ENCODE data around the gene MYCBP2. TPM values are rescaled to one million over a fixed set of nuclear protein-coding genes. Genes with fewer than 3 reads are reported as not detected.

MYCBP2 gene
- total RNA-seq, 6 experiments from 2014 or later = 52.7 to 66.3 (median 54.9) TPM

DNA sequence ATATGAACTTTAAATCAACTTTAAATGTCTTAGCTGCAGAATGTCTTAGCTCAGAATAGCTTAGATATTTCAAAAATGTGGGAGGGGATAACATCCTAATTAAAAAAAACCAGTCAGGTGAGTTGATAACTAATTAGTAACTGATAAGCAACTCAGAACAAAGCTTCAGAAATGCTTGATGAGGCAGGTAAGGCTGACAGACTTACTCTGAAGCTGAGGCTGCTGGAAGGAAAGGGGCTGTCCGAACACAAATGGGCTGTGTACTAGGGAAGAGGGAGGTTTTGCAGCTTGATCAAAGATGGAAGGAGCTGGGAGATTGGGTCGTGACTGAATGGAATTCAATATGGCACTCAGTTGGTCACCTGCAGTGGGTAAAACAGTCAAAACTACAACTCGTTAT, 208.8 kb downstream of the MYCBP2 start:
- H3K4me3 Mint-ChIP-seq = no peak overlapping the region
- no peaks in the 10 kb centered on the region for H3K9me3 Mint-ChIP-seq
- TF ChIP-seq CTCF (IDR thresholded peaks at IDR 0.05) = no peak
- H3K27ac Mint-ChIP-seq = no peak overlapping the region
- no peaks in the 10 kb centered on the region for H3K27me3 Mint-ChIP-seq (ENCODE audit: insufficient read depth)
- DNase-seq = no peak
- peaks cover 13% of the 10 kb centered on the region for H3K36me3 Mint-ChIP-seq (ENCODE audit: low read depth)
- peaks cover 12% of the 10 kb centered on the region for H3K4me1 Mint-ChIP-seq (ENCODE audit: low read depth)

- H3K4me1 Mint-ChIP-seq (ENCODE audit: low read depth) = peaks cover 16% of the 10 kb centered on the region
- no peak for DNase-seq
- no peak overlapping the region for H3K27ac Mint-ChIP-seq
- H3K4me3 Mint-ChIP-seq = no peak overlapping the region
- H3K27me3 Mint-ChIP-seq (ENCODE audit: insufficient read depth) = no peaks in the 10 kb centered on the region
- peaks cover 12% of the 10 kb centered on the region for H3K9me3 Mint-ChIP-seq
- TF ChIP-seq CTCF (IDR thresholded peaks at IDR 0.05) = no peak
- H3K36me3 Mint-ChIP-seq (ENCODE audit: low read depth) = peaks cover 37% of the 10 kb centered on the region
Observed at GRCh38 chr13:77114271-77114670, 212.6 kb downstream of the MYCBP2 start.

DNA sequence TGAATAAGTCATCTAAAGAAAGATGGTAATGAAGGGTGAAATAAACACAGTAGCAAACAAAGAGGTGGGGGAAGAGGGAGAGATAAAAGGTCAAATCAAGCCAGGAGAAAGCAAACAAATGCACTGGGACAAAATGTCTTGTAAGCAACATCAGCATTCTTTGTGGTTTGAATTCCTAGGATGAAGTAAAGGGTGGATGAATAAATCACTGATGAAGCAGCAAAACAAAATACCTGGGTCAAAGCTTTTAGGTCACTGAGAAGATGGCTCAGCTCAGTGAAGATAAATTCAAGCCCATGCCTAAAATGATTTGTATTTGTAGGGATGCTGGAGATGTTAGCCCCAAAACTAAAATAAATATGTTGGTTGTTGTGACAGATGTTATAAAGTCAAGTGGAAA, 213.4 kb downstream of the MYCBP2 start:
- peaks cover 42% of the 10 kb centered on the region for H3K36me3 Mint-ChIP-seq (ENCODE audit: low read depth)
- no peaks in the 10 kb centered on the region for H3K27me3 Mint-ChIP-seq (ENCODE audit: insufficient read depth)
- TF ChIP-seq CTCF (IDR thresholded peaks at IDR 0.05) = no peak
- H3K9me3 Mint-ChIP-seq = peaks cover 12% of the 10 kb centered on the region
- H3K4me3 Mint-ChIP-seq = no peak overlapping the region; the same call in 1 of the 2 replicates
- DNase-seq = no peak
- no peak overlapping the region for H3K27ac Mint-ChIP-seq
- peaks cover 16% of the 10 kb centered on the region for H3K4me1 Mint-ChIP-seq (ENCODE audit: low read depth)

DNA sequence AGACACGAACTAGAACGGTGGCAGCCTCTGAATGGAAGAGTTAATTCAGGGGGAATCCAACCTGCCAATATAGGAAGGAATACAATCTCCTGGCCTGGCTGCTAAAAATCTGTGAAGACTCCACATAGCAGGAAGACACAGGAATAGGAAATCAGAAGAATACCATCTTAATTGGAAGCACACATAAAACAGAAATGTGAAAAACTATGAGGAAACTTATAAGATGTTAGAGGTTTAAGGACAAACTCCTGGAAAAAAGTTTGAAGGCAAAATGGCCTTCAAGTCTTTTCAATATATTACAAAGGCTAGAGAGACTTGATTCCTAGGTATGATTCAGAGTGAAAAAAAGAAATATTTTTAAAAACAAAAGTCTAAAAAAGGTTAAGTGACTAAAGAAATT, 221.8 kb downstream of the MYCBP2 start:
- no peak for DNase-seq
- H3K4me3 Mint-ChIP-seq = no peak overlapping the region
- H3K9me3 Mint-ChIP-seq = no peaks in the 10 kb centered on the region
- no peak overlapping the region for H3K27ac Mint-ChIP-seq
- no peaks in the 10 kb centered on the region for H3K27me3 Mint-ChIP-seq (ENCODE audit: insufficient read depth)
- TF ChIP-seq CTCF (IDR thresholded peaks at IDR 0.05) = no peak
- peaks cover 13% of the 10 kb centered on the region for H3K36me3 Mint-ChIP-seq (ENCODE audit: low read depth)
- H3K4me1 Mint-ChIP-seq (ENCODE audit: low read depth) = no peaks in the 10 kb centered on the region

DNA sequence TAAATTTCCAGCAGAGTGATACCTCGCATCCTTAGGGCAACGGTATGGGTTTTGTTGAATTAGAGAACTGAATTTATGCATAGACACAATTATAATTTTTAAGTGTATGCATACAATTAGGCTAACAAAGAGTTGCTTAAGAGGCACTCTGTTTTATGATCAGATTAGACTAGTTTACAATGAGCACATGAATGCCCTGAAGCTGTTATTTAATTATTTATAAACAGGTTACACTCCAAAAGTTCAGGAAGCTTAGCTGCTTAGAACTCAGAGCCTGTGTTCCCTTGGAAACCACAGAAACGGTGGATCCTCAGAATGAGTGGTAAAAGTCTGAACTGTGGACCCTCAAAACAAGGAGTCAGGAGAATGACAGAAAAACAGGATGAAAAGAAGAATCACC, 227.5 kb downstream of the MYCBP2 start:
- H3K4me1 Mint-ChIP-seq (ENCODE audit: low read depth) = no peaks in the 10 kb centered on the region
- peaks cover 1% of the 10 kb centered on the region for H3K27me3 Mint-ChIP-seq (ENCODE audit: insufficient read depth)
- H3K36me3 Mint-ChIP-seq (ENCODE audit: low read depth) = peaks cover 21% of the 10 kb centered on the region
- H3K27ac Mint-ChIP-seq = no peak overlapping the region
- no peaks in the 10 kb centered on the region for H3K9me3 Mint-ChIP-seq
- H3K4me3 Mint-ChIP-seq = no peak overlapping the region
- DNase-seq = no peak
- no peak for TF ChIP-seq CTCF (IDR thresholded peaks at IDR 0.05)

- no peak for TF ChIP-seq CTCF (IDR thresholded peaks at IDR 0.05)
- Mint-ChIP-seq H3K4me1 (ENCODE audit: low read depth) (no peaks in the 10 kb centered on the region), H3K4me3 (no peak overlapping the region), H3K27me3 (ENCODE audit: insufficient read depth) (peaks cover 1% of the 10 kb centered on the region), H3K27ac (no peak overlapping the region), H3K9me3 (no peaks in the 10 kb centered on the region), H3K36me3 (ENCODE audit: low read depth) (peaks cover 26% of the 10 kb centered on the region)
- no peak for DNase-seq
Observed at GRCh38 chr13:77095288-77095687, 231.6 kb downstream of the MYCBP2 start.
